Suppressor macrophage treated with lipopolysaccharide for 1 hour (primary cell): Measurements from ENCODE around the gene RBFOX2.
A peak's percentile ranks its signal among the peaks of the same experiment; 100 is the strongest.

Experiments used
- DNase-seq, 3 donors: peaks; one replicate each; pipeline ENCODE4 v3.0.0-alpha.2; 2020 to 2022

The RBFOX2 gene

GRCh38 chr22:35923026-35923425 lies 105.6 kb downstream of the RBFOX2 start:
- DNase-seq: no peak

GRCh38 chr22:35921777-35922176 lies 106.8 kb downstream of the RBFOX2 start:
- DNase-seq: peak; percentile 86 to 91 (median 88)

- DNase-seq: no peak
These were observed 107.6 kb downstream of the RBFOX2 start for GRCh38 chr22:35921044-35921443.

GRCh38 chr22:35919002-35919542 lies 109.6 kb downstream of the RBFOX2 start:
- no peak for DNase-seq

- DNase-seq: no peak
These were observed 110.2 kb downstream of the RBFOX2 start for GRCh38 chr22:35918456-35918855.

GRCh38 chr22:35917651-35918050 lies 111.0 kb downstream of the RBFOX2 start:
- no peak for DNase-seq

GRCh38 chr22:35915477-35916013 lies 113.1 kb downstream of the RBFOX2 start:
- DNase-seq: no peak

- DNase-seq: peak; percentile 79 to 82 (median 81)
These were observed 113.8 kb downstream of the RBFOX2 start for GRCh38 chr22:35914665-35915476.

- no peak for DNase-seq
These were observed 114.3 kb downstream of the RBFOX2 start for GRCh38 chr22:35914357-35914664.

- DNase-seq: no peak
These were observed 114.7 kb downstream of the RBFOX2 start for GRCh38 chr22:35913925-35914324.

- DNase-seq: peak; percentile 22 to 41 (median 26)
These were observed 116.0 kb downstream of the RBFOX2 start for GRCh38 chr22:35912658-35913057.

GRCh38 chr22:35911877-35912276 lies 116.7 kb downstream of the RBFOX2 start:
- DNase-seq: no peak

GRCh38 chr22:35910926-35911325 lies 117.7 kb downstream of the RBFOX2 start:
- DNase-seq: no peak

- DNase-seq: peak; percentile 20 to 69 (median 68)
These were observed 118.4 kb downstream of the RBFOX2 start for GRCh38 chr22:35910003-35910769.

GRCh38 chr22:35905894-35906293 lies 122.7 kb downstream of the RBFOX2 start:
- DNase-seq: no peak

- DNase-seq: no peak
These were observed 123.9 kb downstream of the RBFOX2 start for GRCh38 chr22:35904752-35905151.

GRCh38 chr22:35904336-35904692 lies 124.3 kb downstream of the RBFOX2 start:
- DNase-seq: no peak

GRCh38 chr22:35903571-35904335 lies 124.9 kb downstream of the RBFOX2 start:
- DNase-seq: no peak

- DNase-seq: peak in 2 of 3 donors; percentile 23 to 35
These were observed 128.0 kb downstream of the RBFOX2 start for GRCh38 chr22:35900483-35901168.

- DNase-seq: no peak
These were observed 128.9 kb downstream of the RBFOX2 start for GRCh38 chr22:35899736-35900135.

GRCh38 chr22:35896111-35896705 lies 132.4 kb downstream of the RBFOX2 start:
- DNase-seq: no peak
